Measurements from ENCODE around the gene CHDH. TPM values are rescaled to one million over a fixed set of nuclear protein-coding genes. Genes with fewer than 3 reads are reported as not detected.

The CHDH gene
- total and polyA plus RNA-seq, 10 donors: 0.19 to 4.9 (median 0.62) TPM

GRCh38 chr3:53764026-53764775 lies 82.0 kb downstream of the CHDH start:
- Histone ChIP-seq H3K4me3 (no peak overlapping the region), H3K4me1 (no peaks in the 10 kb centered on the region), H3K27ac (no peak overlapping the region), H3K9me3 (no peaks in the 10 kb centered on the region), H3K27me3 (replicated peaks in 1 of 7) (peaks cover 0 to 11% (median 0%) of the 10 kb centered on the region in 7 donors), H3K36me3 (peaks cover 0 to 10% (median 0%) of the 10 kb centered on the region in 6 donors)
- no peak for DNase-seq
- intact Hi-C loops (cut with DNase I; ENCODE audit: low total_unique reads): no loop called here
- 74 to 89% (median 79%) methylated on average over 10 to 14 of the region's 14 CpGs for WGBS, 5 donors
- no peak for TF ChIP-seq CTCF (IDR thresholded peaks at IDR 0.05 in 8 of 11, conservative IDR thresholded peaks at IDR 0.05 in 3 of 11)
- no peak for TF ChIP-seq POLR2A (IDR thresholded peaks at IDR 0.05)

GRCh38 chr3:53763353-53763752 lies 82.9 kb downstream of the CHDH start:
- H3K27me3 ChIP-seq (replicated peaks in 1 of 7): peaks cover 0 to 10% (median 0%) of the 10 kb centered on the region in 7 donors
- WGBS, 5 donors: 88 to 98% (median 94%) methylated on average over 2 to 7 of the region's 7 CpGs
- DNase-seq: no peak
- H3K4me3 ChIP-seq: no peak overlapping the region
- H3K4me1 ChIP-seq: no peaks in the 10 kb centered on the region
- H3K9me3 ChIP-seq: no peaks in the 10 kb centered on the region
- TF ChIP-seq POLR2AphosphoS5 (IDR thresholded peaks at IDR 0.05) (no peak), CTCF (IDR thresholded peaks at IDR 0.05 in 8 of 11, conservative IDR thresholded peaks at IDR 0.05 in 3 of 11) (no peak)
- H3K27ac ChIP-seq: no peak overlapping the region
- intact Hi-C loops (cut with DNase I; ENCODE audit: low total_unique reads): no loop called here
- H3K36me3 ChIP-seq: peaks cover 0 to 10% (median 0%) of the 10 kb centered on the region in 6 donors

Small RNA genes lying within 50 kb of the gene (small RNA-seq; reads per million reads assigned to genes)
- 0 reads per million in 4 donors for gene AC012467.1

Other genes starting within 250 kb of the CHDH start
- under 1 TPM in 5 of 7 donors, not detected in 2; 0.13 to 0.56 (median 0.26) TPM for gene IL17RB, start 149 bp upstream of the CHDH start, total RNA-seq
- gene IL17RB, start 149 bp upstream of the CHDH start, polyA plus RNA-seq: under 1 TPM; 0.16 to 0.59 (median 0.26) TPM
- gene ACTR8, start 35.7 kb upstream of the CHDH start, total RNA-seq: 10 to 100 TPM; 22.5 to 33.7 (median 23.9) TPM
- 10 to 100 TPM; 10.5 to 14.9 (median 11.3) TPM for gene ACTR8, start 35.7 kb upstream of the CHDH start, polyA plus RNA-seq
- gene SELENOK, start 45.4 kb upstream of the CHDH start, total RNA-seq: 10 to 100 TPM; 28.4 to 52.1 (median 35.9) TPM
- 10 to 100 TPM; 53.2 to 84.0 (median 53.4) TPM for gene SELENOK, start 45.4 kb upstream of the CHDH start, polyA plus RNA-seq